Measurements from ENCODE around the gene OTOF.

- TF ChIP-seq POLR2AphosphoS5 (IDR thresholded peaks at IDR 0.05; ENCODE audit: low read depth, low read length): no peak
- TF ChIP-seq TAF1 (IDR thresholded peaks at IDR 0.05; ENCODE audit: borderline replicate concordance, insufficient read depth, low read length): no peak
- no peak for TF ChIP-seq SIN3A (IDR thresholded peaks at IDR 0.05; ENCODE audit: borderline replicate concordance, insufficient read depth, low read length)
- TF ChIP-seq REST (IDR thresholded peaks at IDR 0.05; ENCODE audit: insufficient read depth in 1 of 2, low read depth in 2 of 2, low read length in 2 of 2): no peak
Observed at GRCh38 chr2:26521054-26521912, 43.4 kb upstream of the OTOF start.

All from PFSK-1 (cell line).